SK-N-DZ (cell line): ENCODE measurements around the gene DCLK2.
A peak's percentile ranks its signal among the peaks of the same experiment; 100 is the strongest.

Source experiments
- DNase-seq: peaks from one replicate; pipeline ENCODE4 v3.0.0-alpha.2; 2015; ENCODE audit warnings: low spot score

Gene DCLK2

GRCh38 chr4:150237110-150237872 is 159.0 kb downstream of the DCLK2 start:
- no peak for DNase-seq

- no peak for DNase-seq
These were observed 160.3 kb downstream of the DCLK2 start for GRCh38 chr4:150238591-150238990.

GRCh38 chr4:150240011-150240410 is 161.8 kb downstream of the DCLK2 start:
- DNase-seq, result no peak

- DNase-seq, result peak; percentile 38
These were observed 164.7 kb downstream of the DCLK2 start for GRCh38 chr4:150242820-150243458.

GRCh38 chr4:150243932-150244331 is 165.7 kb downstream of the DCLK2 start:
- no peak for DNase-seq

GRCh38 chr4:150244600-150244999 is 166.4 kb downstream of the DCLK2 start:
- no peak for DNase-seq

GRCh38 chr4:150247184-150247583 is 168.9 kb downstream of the DCLK2 start:
- DNase-seq, result no peak

- DNase-seq, result no peak
These were observed 169.9 kb downstream of the DCLK2 start for GRCh38 chr4:150248181-150248580.

- no peak for DNase-seq
These were observed 172.2 kb downstream of the DCLK2 start for GRCh38 chr4:150250293-150250997.

- no peak for DNase-seq
These were observed 172.9 kb downstream of the DCLK2 start for GRCh38 chr4:150250998-150251651.

GRCh38 chr4:150251752-150252190 is 173.5 kb downstream of the DCLK2 start:
- no peak for DNase-seq

GRCh38 chr4:150252306-150252705 is 174.1 kb downstream of the DCLK2 start:
- no peak for DNase-seq

GRCh38 chr4:150252741-150253140 is 174.5 kb downstream of the DCLK2 start:
- no peak for DNase-seq

- no peak for DNase-seq
These were observed 175.2 kb downstream of the DCLK2 start for GRCh38 chr4:150253416-150253815.

GRCh38 chr4:150253965-150254630 is 175.9 kb downstream of the DCLK2 start:
- no peak for DNase-seq

- no peak for DNase-seq
These were observed 177.5 kb downstream of the DCLK2 start for GRCh38 chr4:150255610-150256224.

- DNase-seq, result no peak
These were observed 178.0 kb downstream of the DCLK2 start for GRCh38 chr4:150256225-150256620.

GRCh38 chr4:150256841-150257730 is 178.8 kb downstream of the DCLK2 start:
- DNase-seq, result no peak

- no peak for DNase-seq
These were observed 180.3 kb downstream of the DCLK2 start for GRCh38 chr4:150258569-150258968.
